GM23338 (cell line): ENCODE results near the gene IL31. TPM values are rescaled to one million over a fixed set of nuclear protein-coding genes. Genes with fewer than 3 reads are reported as not detected.

ENCODE experiments used
- ATAC-seq: fragments of 200-7000 bp; cut with Tn5 transposase; 3 replicates; pipeline ENCODE4 v1.9.1; 2020
- DNase-seq: peaks from one replicate; pipeline ENCODE4 v3.0.0-alpha.2; 2015; ENCODE audit warnings: low spot score
- H2AFZ ChIP-seq: fragments of 200-600 bp; sonication (generic); 2 replicates; pipeline ENCODE4 v1.8.0; 2016; ENCODE audit warnings: antibody characterized with exemption, mild to moderate bottlenecking, moderate library complexity
- H3F3A ChIP-seq: fragments of 200-600 bp; sonication (generic); replicated peaks from 2 replicates; pipeline ENCODE4 v1.8.0; 2017; ENCODE audit warnings: antibody characterized with exemption, mixed run types, low read depth
- H3K27ac ChIP-seq: fragments of 200-600 bp; sonication (generic); 2 replicates; pipeline ENCODE4 v1.6.1; 2016; ENCODE audit warnings: low read depth
- H3K27me3 ChIP-seq: fragments of 200-600 bp; sonication (generic); 2 replicates; pipeline ENCODE4 v1.8.0; 2016; ENCODE audit warnings: mild to moderate bottlenecking, mixed run types, moderate library complexity; ENCODE audit not compliant: insufficient read depth
- H3K36me3 ChIP-seq: fragments of 200-600 bp; sonication (generic); 2 replicates; pipeline ENCODE4 v1.8.0; 2016; ENCODE audit warnings: mild to moderate bottlenecking; ENCODE audit not compliant: insufficient read depth
- H3K4me1 ChIP-seq: fragments of 200-600 bp; sonication (generic); 2 replicates; pipeline ENCODE4 v1.8.0; 2016; ENCODE audit warnings: mild to moderate bottlenecking, moderate library complexity; ENCODE audit not compliant: insufficient read depth
- H3K4me2 ChIP-seq: fragments of 200-600 bp; sonication (generic); 2 replicates; pipeline ENCODE4 v1.7.1; 2017; ENCODE audit warnings: mixed run types
- H3K4me3 ChIP-seq: fragments of 200-600 bp; sonication (generic); 2 replicates; pipeline ENCODE4 v1.6.1; 2016; ENCODE audit warnings: mixed run types
- H3K79me2 ChIP-seq: fragments of 200-600 bp; sonication (generic); replicated peaks from 2 replicates; pipeline ENCODE4 v1.8.0; 2017; ENCODE audit warnings: mild to moderate bottlenecking; ENCODE audit not compliant: insufficient read depth
- H3K9me2 ChIP-seq: fragments of 200-600 bp; sonication (generic); 2 replicates; pipeline ENCODE4 v1.8.0; 2017; ENCODE audit not compliant: insufficient read depth
- H4K20me1 ChIP-seq: fragments of 200-600 bp; sonication (generic); replicated peaks from 2 replicates; pipeline ENCODE4 v1.8.0; 2017; ENCODE audit warnings: mild to moderate bottlenecking; ENCODE audit not compliant: insufficient read depth
- H3K27ac Mint-ChIP-seq: 2 replicates; pipeline ENCODE4 v1.8.0; 2020; ENCODE audit warnings: inconsistent platforms, mild to moderate bottlenecking, moderate library complexity, mixed read lengths
- H3K27me3 Mint-ChIP-seq: 3 replicates; pipeline ENCODE4 v1.8.0; 2022; ENCODE audit warnings: low read depth, mild to moderate bottlenecking, moderate library complexity, mixed read lengths, inconsistent platforms; ENCODE audit not compliant: insufficient read depth, poor library complexity
- H3K36me3 Mint-ChIP-seq: 3 replicates; pipeline ENCODE4 v1.8.0; 2021; ENCODE audit warnings: low read depth, mild to moderate bottlenecking, inconsistent platforms, moderate library complexity, mixed read lengths
- H3K4me1 Mint-ChIP-seq: 3 replicates; pipeline ENCODE4 v1.8.0; 2020; ENCODE audit warnings: mild to moderate bottlenecking, inconsistent platforms, mixed read lengths
- H3K4me3 Mint-ChIP-seq: 3 replicates; pipeline ENCODE4 v1.8.0; 2021; ENCODE audit warnings: moderate library complexity, mild to moderate bottlenecking, inconsistent platforms, mixed read lengths
- H3K9me3 Mint-ChIP-seq: 3 replicates; pipeline ENCODE4 v1.8.0; 2020; ENCODE audit warnings: moderate library complexity, mild to moderate bottlenecking, inconsistent platforms, mixed read lengths
- CREB1 ChIP-seq: fragments of 250-450 bp; sonication (Bioruptor Pico); IDR thresholded peaks from 2 replicates; pipeline ENCODE4 v1.5.0; 2020; ENCODE audit warnings: low read depth, mild to moderate bottlenecking, moderate library complexity
- EZH2 ChIP-seq: fragments of 200-600 bp; sonication (generic); IDR thresholded peaks from one replicate; pipeline ENCODE4 v1.8.0; 2017; ENCODE audit warnings: antibody characterized with exemption, mild to moderate bottlenecking, low read depth; ENCODE audit not compliant: unreplicated experiment
- EZH2phosphoT487 ChIP-seq: fragments of 200-600 bp; sonication (generic); IDR thresholded peaks from one replicate; pipeline ENCODE4 v1.8.1; 2018; ENCODE audit warnings: antibody characterized with exemption; ENCODE audit not compliant: unreplicated experiment
- JUNB ChIP-seq: IDR thresholded peaks from one replicate; pipeline ENCODE4 v1.6.1; 2016; ENCODE audit warnings: antibody characterized with exemption; ENCODE audit not compliant: unreplicated experiment
- NANOG ChIP-seq: IDR thresholded peaks from 2 replicates; pipeline ENCODE4 v1.6.1; 2016; ENCODE audit warnings: antibody characterized with exemption, borderline replicate concordance
- POLR2AphosphoS5 ChIP-seq: IDR thresholded peaks from 2 replicates; pipeline ENCODE4 v1.6.1; 2016; ENCODE audit warnings: antibody characterized with exemption, low read depth
- STAT1 ChIP-seq: IDR thresholded peaks from one replicate; pipeline ENCODE4 v1.6.1; 2016; ENCODE audit warnings: antibody characterized with exemption; ENCODE audit not compliant: unreplicated experiment
- ZNF114 ChIP-seq: fragments of 250-450 bp; sonication (Bioruptor Pico); IDR thresholded peaks from 2 replicates; pipeline ENCODE4 v1.5.0; 2020; ENCODE audit warnings: mild to moderate bottlenecking, moderate library complexity
- ZNF331 ChIP-seq: fragments of 250-450 bp; sonication (Bioruptor Pico); IDR thresholded peaks from 2 replicates; pipeline ENCODE4 v1.5.0; 2020; ENCODE audit warnings: low read depth, mild to moderate bottlenecking, moderate library complexity
- polyA plus RNA-seq: library from polyadenylated mRNA; unstranded; fragments of >200 nt; fragmentation: Nextera tagmentation; extraction: Ambion mirVana; gene quantifications from 2 replicates; pipeline ENCODE4 v1.2.1, GENCODE V29; 2016
- total RNA-seq: library from RNA; depleted of rRNA; stranded (reverse); fragments of >200 nt; shearing (Covaris generic); gene quantifications from 2 replicates; pipeline ENCODE4 v1.2.3, GENCODE V29; 2014
- TF ChIP-seq, protein P1 (sequence below): fragments of 250-450 bp; sonication (Bioruptor Pico); IDR thresholded peaks from 2 replicates; pipeline ENCODE4 v1.5.0; 2020; ENCODE audit warnings: mild to moderate bottlenecking, moderate library complexity
- TF ChIP-seq, protein P2 (sequence below), 2 experiments: fragments of 200-600 bp in 1 of 2; sonication (generic) in 1 of 2; conservative IDR thresholded peaks; 2 replicates each; pipeline versions ENCODE4 v1.5.1 to v1.6.1; 2016 to 2017; ENCODE audit warnings: antibody characterized with exemption in 2 of 2, low read depth in 2 of 2, mild to moderate bottlenecking in 2 of 2, moderate library complexity in 1 of 2
- TF ChIP-seq, protein P3 (sequence below): IDR thresholded peaks from 2 replicates; pipeline ENCODE4 v1.6.1; 2016; ENCODE audit warnings: antibody characterized with exemption
- TF ChIP-seq, protein P4 (sequence below): IDR thresholded peaks from one replicate; pipeline ENCODE4 v1.6.1; 2018; ENCODE audit warnings: antibody characterized with exemption; ENCODE audit not compliant: unreplicated experiment

The IL31 gene
- total and polyA plus RNA-seq, 2 experiments from 2014 or later, result not detected

DNA sequence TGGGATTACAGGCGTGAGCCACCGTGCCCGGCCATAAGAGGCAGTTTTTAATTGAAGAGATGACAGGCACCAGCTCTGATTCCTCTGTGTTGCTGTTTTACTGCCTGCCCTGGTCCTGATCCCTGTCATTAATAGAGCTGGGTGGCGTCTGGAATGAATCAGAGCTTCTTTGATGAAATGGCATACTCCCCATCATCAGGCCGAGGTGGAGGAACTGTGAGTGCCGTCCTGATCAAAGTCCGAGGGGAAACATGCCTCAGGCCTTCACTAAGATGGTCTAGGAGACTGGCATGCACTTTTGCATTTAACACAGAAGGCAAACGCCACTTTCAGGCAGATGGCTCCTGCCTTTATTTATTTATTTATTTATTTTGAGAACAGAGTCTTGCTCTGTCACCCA lies 34.1 kb downstream of the IL31 start:
- H3K36me3 Mint-ChIP-seq, result peaks cover 49% of the 10 kb centered on the region
- H3K79me2 ChIP-seq, result no peaks in the 10 kb centered on the region
- 0 out of 2 replicates have a peak, but pooled peaks cover 6% of the 10 kb centered on the region for H4K20me1 ChIP-seq
- H3K27ac ChIP-seq, result no peak overlapping the region
- H3K36me3 ChIP-seq, result peaks cover 7% of the 10 kb centered on the region; the same call in 1 of the 2 replicates
- peaks cover 9% of the 10 kb centered on the region for H3K27me3 Mint-ChIP-seq
- no peaks in the 10 kb centered on the region; the same call in 1 of the 2 replicates for H3K4me1 ChIP-seq
- TF ChIP-seq EZH2phosphoT487 (no peak), ZNF114 (no peak), JUNB (no peak), EZH2 (no peak), POLR2AphosphoS5 (no peak), STAT1 (no peak), CREB1 (CRISPR knock-in tag) (no peak), ZNF331 (no peak), NANOG (no peak)
- TF ChIP-seq, protein P1, sequence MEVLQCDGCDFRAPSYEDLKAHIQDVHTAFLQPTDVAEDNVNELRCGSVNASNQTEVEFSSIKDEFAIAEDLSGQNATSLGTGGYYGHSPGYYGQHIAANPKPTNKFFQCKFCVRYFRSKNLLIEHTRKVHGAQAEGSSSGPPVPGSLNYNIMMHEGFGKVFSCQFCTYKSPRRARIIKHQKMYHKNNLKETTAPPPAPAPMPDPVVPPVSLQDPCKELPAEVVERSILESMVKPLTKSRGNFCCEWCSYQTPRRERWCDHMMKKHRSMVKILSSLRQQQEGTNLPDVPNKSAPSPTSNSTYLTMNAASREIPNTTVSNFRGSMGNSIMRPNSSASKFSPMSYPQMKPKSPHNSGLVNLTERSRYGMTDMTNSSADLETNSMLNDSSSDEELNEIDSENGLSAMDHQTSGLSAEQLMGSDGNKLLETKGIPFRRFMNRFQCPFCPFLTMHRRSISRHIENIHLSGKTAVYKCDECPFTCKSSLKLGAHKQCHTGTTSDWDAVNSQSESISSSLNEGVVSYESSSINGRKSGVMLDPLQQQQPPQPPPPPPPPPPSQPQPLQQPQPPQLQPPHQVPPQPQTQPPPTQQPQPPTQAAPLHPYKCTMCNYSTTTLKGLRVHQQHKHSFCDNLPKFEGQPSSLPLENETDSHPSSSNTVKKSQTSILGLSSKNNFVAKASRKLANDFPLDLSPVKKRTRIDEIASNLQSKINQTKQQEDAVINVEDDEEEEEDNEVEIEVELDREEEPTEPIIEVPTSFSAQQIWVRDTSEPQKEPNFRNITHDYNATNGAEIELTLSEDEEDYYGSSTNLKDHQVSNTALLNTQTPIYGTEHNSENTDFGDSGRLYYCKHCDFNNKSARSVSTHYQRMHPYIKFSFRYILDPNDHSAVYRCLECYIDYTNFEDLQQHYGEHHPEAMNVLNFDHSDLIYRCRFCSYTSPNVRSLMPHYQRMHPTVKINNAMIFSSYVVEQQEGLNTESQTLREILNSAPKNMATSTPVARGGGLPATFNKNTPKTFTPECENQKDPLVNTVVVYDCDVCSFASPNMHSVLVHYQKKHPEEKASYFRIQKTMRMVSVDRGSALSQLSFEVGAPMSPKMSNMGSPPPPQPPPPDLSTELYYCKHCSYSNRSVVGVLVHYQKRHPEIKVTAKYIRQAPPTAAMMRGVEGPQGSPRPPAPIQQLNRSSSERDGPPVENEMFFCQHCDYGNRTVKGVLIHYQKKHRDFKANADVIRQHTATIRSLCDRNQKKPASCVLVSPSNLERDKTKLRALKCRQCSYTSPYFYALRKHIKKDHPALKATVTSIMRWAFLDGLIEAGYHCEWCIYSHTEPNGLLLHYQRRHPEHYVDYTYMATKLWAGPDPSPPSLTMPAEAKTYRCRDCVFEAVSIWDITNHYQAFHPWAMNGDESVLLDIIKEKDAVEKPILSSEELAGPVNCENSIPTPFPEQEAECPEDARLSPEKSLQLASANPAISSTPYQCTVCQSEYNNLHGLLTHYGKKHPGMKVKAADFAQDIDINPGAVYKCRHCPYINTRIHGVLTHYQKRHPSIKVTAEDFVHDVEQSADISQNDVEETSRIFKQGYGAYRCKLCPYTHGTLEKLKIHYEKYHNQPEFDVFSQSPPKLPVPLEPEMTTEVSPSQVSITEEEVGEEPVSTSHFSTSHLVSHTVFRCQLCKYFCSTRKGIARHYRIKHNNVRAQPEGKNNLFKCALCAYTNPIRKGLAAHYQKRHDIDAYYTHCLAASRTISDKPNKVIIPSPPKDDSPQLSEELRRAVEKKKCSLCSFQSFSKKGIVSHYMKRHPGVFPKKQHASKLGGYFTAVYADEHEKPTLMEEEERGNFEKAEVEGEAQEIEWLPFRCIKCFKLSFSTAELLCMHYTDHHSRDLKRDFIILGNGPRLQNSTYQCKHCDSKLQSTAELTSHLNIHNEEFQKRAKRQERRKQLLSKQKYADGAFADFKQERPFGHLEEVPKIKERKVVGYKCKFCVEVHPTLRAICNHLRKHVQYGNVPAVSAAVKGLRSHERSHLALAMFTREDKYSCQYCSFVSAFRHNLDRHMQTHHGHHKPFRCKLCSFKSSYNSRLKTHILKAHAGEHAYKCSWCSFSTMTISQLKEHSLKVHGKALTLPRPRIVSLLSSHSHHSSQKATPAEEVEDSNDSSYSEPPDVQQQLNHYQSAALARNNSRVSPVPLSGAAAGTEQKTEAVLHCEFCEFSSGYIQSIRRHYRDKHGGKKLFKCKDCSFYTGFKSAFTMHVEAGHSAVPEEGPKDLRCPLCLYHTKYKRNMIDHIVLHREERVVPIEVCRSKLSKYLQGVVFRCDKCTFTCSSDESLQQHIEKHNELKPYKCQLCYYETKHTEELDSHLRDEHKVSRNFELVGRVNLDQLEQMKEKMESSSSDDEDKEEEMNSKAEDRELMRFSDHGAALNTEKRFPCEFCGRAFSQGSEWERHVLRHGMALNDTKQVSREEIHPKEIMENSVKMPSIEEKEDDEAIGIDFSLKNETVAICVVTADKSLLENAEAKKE (CRISPR knock-in tag), result no peak
- TF ChIP-seq, protein P2, sequence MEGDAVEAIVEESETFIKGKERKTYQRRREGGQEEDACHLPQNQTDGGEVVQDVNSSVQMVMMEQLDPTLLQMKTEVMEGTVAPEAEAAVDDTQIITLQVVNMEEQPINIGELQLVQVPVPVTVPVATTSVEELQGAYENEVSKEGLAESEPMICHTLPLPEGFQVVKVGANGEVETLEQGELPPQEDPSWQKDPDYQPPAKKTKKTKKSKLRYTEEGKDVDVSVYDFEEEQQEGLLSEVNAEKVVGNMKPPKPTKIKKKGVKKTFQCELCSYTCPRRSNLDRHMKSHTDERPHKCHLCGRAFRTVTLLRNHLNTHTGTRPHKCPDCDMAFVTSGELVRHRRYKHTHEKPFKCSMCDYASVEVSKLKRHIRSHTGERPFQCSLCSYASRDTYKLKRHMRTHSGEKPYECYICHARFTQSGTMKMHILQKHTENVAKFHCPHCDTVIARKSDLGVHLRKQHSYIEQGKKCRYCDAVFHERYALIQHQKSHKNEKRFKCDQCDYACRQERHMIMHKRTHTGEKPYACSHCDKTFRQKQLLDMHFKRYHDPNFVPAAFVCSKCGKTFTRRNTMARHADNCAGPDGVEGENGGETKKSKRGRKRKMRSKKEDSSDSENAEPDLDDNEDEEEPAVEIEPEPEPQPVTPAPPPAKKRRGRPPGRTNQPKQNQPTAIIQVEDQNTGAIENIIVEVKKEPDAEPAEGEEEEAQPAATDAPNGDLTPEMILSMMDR (conservative IDR thresholded peaks at IDR 0.05; ENCODE audit: low read depth in 2 of 2), result no peak
- TF ChIP-seq, protein P3, sequence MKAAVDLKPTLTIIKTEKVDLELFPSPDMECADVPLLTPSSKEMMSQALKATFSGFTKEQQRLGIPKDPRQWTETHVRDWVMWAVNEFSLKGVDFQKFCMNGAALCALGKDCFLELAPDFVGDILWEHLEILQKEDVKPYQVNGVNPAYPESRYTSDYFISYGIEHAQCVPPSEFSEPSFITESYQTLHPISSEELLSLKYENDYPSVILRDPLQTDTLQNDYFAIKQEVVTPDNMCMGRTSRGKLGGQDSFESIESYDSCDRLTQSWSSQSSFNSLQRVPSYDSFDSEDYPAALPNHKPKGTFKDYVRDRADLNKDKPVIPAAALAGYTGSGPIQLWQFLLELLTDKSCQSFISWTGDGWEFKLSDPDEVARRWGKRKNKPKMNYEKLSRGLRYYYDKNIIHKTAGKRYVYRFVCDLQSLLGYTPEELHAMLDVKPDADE, result no peak
- TF ChIP-seq, protein P4, sequence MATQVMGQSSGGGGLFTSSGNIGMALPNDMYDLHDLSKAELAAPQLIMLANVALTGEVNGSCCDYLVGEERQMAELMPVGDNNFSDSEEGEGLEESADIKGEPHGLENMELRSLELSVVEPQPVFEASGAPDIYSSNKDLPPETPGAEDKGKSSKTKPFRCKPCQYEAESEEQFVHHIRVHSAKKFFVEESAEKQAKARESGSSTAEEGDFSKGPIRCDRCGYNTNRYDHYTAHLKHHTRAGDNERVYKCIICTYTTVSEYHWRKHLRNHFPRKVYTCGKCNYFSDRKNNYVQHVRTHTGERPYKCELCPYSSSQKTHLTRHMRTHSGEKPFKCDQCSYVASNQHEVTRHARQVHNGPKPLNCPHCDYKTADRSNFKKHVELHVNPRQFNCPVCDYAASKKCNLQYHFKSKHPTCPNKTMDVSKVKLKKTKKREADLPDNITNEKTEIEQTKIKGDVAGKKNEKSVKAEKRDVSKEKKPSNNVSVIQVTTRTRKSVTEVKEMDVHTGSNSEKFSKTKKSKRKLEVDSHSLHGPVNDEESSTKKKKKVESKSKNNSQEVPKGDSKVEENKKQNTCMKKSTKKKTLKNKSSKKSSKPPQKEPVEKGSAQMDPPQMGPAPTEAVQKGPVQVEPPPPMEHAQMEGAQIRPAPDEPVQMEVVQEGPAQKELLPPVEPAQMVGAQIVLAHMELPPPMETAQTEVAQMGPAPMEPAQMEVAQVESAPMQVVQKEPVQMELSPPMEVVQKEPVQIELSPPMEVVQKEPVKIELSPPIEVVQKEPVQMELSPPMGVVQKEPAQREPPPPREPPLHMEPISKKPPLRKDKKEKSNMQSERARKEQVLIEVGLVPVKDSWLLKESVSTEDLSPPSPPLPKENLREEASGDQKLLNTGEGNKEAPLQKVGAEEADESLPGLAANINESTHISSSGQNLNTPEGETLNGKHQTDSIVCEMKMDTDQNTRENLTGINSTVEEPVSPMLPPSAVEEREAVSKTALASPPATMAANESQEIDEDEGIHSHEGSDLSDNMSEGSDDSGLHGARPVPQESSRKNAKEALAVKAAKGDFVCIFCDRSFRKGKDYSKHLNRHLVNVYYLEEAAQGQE, result no peak
- no peaks in the 10 kb centered on the region for H3K27me3 ChIP-seq
- DNase-seq (no peak), ATAC-seq (no peak)
- peaks cover 6% of the 10 kb centered on the region; the same call in 2 of the 3 replicates for H3K4me1 Mint-ChIP-seq
- H3K4me3 ChIP-seq, result no peak overlapping the region
- H3K9me2 ChIP-seq, result no peaks in the 10 kb centered on the region
- H3K27ac Mint-ChIP-seq, result no peak overlapping the region
- no peaks in the 10 kb centered on the region for H3F3A ChIP-seq
- peaks cover 35% of the 10 kb centered on the region for H3K9me3 Mint-ChIP-seq
- no peak overlapping the region for H3K4me2 ChIP-seq
- H3K4me3 Mint-ChIP-seq, result no peak overlapping the region
- no peak overlapping the region for H2AFZ ChIP-seq
